Fibroblast of lung (primary cell): ENCODE results near the gene STRADB. TPM values are rescaled to one million over a fixed set of nuclear protein-coding genes. Genes with fewer than 3 reads are reported as not detected.
A peak's percentile ranks its signal among the peaks of the same experiment; 100 is the strongest.

Source experiments
- DNase-seq, 2 donors: peaks; one replicate each; pipeline versions ENCODE4 v3.0.0 to v3.0.0-alpha.2; 2010; ENCODE audit warnings: low read depth in 2 of 2
- H2AFZ ChIP-seq: 2 replicates; pipeline ENCODE4 v1.5.1; 2012; ENCODE audit warnings: low read length, control low read depth, inconsistent platforms
- H3K27ac ChIP-seq: 2 replicates; pipeline ENCODE4 v1.5.1; 2011; ENCODE audit warnings: low read length, control low read depth; ENCODE audit not compliant: insufficient read depth
- H3K27me3 ChIP-seq: 2 replicates; pipeline ENCODE4 v1.5.1; 2011; ENCODE audit warnings: mild to moderate bottlenecking, low read length; ENCODE audit not compliant: control insufficient read depth, insufficient read depth
- H3K36me3 ChIP-seq: 2 replicates; pipeline ENCODE4 v1.5.1; 2011; ENCODE audit warnings: low read length; ENCODE audit not compliant: control insufficient read depth, insufficient read depth
- H3K4me1 ChIP-seq: 2 replicates; pipeline ENCODE4 v1.5.1; 2011; ENCODE audit warnings: low read length; ENCODE audit not compliant: control insufficient read depth, insufficient read depth; ENCODE audit errors: extremely low read depth
- H3K4me2 ChIP-seq: 2 replicates; pipeline ENCODE4 v1.5.1; 2011; ENCODE audit warnings: low read length, control low read depth; ENCODE audit not compliant: insufficient read depth; ENCODE audit errors: extremely low read depth
- H3K4me3 ChIP-seq, 4 experiments: fragments of 200-600 bp in 1 of 4; sonication (generic) in 1 of 4; replicated peaks in 1 of 4; 2 replicates each; pipeline ENCODE4 v1.5.1; 2011 to 2016; ENCODE audit warnings: low read length in 4 of 4, low read depth in 3 of 4, mild to moderate bottlenecking in 3 of 4, control low read depth in 2 of 4, inconsistent platforms in 1 of 4, mixed read lengths in 1 of 4; ENCODE audit not compliant: insufficient read depth in 1 of 4; ENCODE audit errors: control extremely low read depth in 1 of 4
- H3K79me2 ChIP-seq: 2 replicates; pipeline ENCODE4 v1.5.1; 2012; ENCODE audit warnings: mild to moderate bottlenecking, low read length, inconsistent platforms; ENCODE audit not compliant: control insufficient read depth, insufficient read depth
- H3K9ac ChIP-seq: 2 replicates; pipeline ENCODE4 v1.5.1; 2011; ENCODE audit warnings: mild to moderate bottlenecking, low read length, control low read depth; ENCODE audit not compliant: insufficient read depth
- H3K9me3 ChIP-seq: 2 replicates; pipeline ENCODE4 v1.5.1; 2012; ENCODE audit warnings: low read depth, low read length; ENCODE audit not compliant: control insufficient read depth, insufficient read depth
- H4K20me1 ChIP-seq: 2 replicates; pipeline ENCODE4 v1.5.1; 2011; ENCODE audit warnings: low read length; ENCODE audit not compliant: control insufficient read depth, insufficient read depth; ENCODE audit errors: extremely low read depth
- EZH2 ChIP-seq: IDR thresholded peaks from 2 replicates; pipeline ENCODE4 v1.5.1; 2012; ENCODE audit warnings: low read length, control low read depth, mild to moderate bottlenecking; ENCODE audit errors: missing control alignments
- polyA plus RNA-seq, 2 donors: library from polyadenylated mRNA; depleted of rRNA in 1 of 2; stranded (reverse) in 1 of 2; unstranded in 1 of 2; fragments of >200 nt; gene quantifications; 2 replicates each; pipeline ENCODE4 v1.2.1, GENCODE V29; 2011 to 2012; ENCODE audit warnings: missing spikeins in 1 of 2
- total RNA-seq: library from RNA; depleted of rRNA; stranded (reverse); fragments of >200 nt; gene quantifications from 2 replicates; pipeline ENCODE4 v1.2.1, GENCODE V29; 2014
- TF ChIP-seq, protein P1 (sequence below), 2 donors: IDR thresholded peaks in 1 of 2; conservative IDR thresholded peaks in 1 of 2; 1 replicate in 1 of 2; 2 replicates in 1 of 2; pipeline ENCODE4 v1.5.1; 2011 to 2012; ENCODE audit warnings: low read length in 2 of 2, control low read depth in 1 of 2, inconsistent platforms in 1 of 2, low read depth in 1 of 2, mild to moderate bottlenecking in 1 of 2

STRADB gene
- total and polyA plus RNA-seq, 2 donors (not counting 1 experiment from before 2014, with no cell fraction given): 27.4 to 84.7 TPM

- H3K4me3 ChIP-seq: no peak overlapping the region
- peak overlapping the region; percentile 24 for H3K27ac ChIP-seq
- no peak overlapping the region for H3K9ac ChIP-seq
- peaks cover 13% of the 10 kb centered on the region for H3K4me1 ChIP-seq
- TF ChIP-seq EZH2: no peak
- TF ChIP-seq, protein P1, sequence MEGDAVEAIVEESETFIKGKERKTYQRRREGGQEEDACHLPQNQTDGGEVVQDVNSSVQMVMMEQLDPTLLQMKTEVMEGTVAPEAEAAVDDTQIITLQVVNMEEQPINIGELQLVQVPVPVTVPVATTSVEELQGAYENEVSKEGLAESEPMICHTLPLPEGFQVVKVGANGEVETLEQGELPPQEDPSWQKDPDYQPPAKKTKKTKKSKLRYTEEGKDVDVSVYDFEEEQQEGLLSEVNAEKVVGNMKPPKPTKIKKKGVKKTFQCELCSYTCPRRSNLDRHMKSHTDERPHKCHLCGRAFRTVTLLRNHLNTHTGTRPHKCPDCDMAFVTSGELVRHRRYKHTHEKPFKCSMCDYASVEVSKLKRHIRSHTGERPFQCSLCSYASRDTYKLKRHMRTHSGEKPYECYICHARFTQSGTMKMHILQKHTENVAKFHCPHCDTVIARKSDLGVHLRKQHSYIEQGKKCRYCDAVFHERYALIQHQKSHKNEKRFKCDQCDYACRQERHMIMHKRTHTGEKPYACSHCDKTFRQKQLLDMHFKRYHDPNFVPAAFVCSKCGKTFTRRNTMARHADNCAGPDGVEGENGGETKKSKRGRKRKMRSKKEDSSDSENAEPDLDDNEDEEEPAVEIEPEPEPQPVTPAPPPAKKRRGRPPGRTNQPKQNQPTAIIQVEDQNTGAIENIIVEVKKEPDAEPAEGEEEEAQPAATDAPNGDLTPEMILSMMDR (conservative IDR thresholded peaks at IDR 0.05 in 1 of 2, IDR thresholded peaks at IDR 0.05 in 1 of 2; ENCODE audit: low read depth in 1 of 2, low read length in 2 of 2): no peak
- H3K36me3 ChIP-seq: no peaks in the 10 kb centered on the region
- no peak overlapping the region for H2AFZ ChIP-seq
- peak overlapping the region; percentile 18 for H3K4me2 ChIP-seq
- peak; percentile 47 to 58 for DNase-seq
- no peaks in the 10 kb centered on the region for H3K79me2 ChIP-seq
- H4K20me1 ChIP-seq: no peaks in the 10 kb centered on the region
- H3K9me3 ChIP-seq: no peaks in the 10 kb centered on the region
- H3K27me3 ChIP-seq: no peaks in the 10 kb centered on the region
Observed at GRCh38 chr2:201470821-201471731, 19.5 kb downstream of the STRADB start.

GRCh38 chr2:201471732-201472393, 20.3 kb downstream of the STRADB start:
- Histone ChIP-seq H3K9ac (no peak overlapping the region), H3K4me2 (peak overlapping the region; percentile 26)
- peak; percentile 57 to 81 for DNase-seq

DNA sequence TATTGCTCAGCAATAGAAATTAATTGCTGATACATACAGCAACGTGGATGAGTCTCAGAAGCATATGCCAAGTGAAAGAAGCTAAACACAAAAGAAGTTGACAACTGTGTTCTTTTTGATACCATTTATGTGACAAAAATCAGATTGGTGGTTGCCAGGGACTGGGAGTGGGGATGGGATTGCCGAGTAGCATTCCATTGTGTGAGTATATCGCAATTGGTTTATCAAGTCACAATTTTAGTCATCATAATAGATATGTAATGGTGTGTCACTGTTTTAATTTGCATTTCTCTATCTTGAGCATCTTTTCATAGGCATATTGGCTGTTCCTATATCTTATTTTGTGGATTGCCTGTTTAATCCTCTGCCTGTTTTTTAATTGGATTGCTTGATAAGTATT, 20.9 kb downstream of the STRADB start:
- Histone ChIP-seq H3K27me3 (no peaks in the 10 kb centered on the region), H3K9ac (no peak overlapping the region), H2AFZ (no peak overlapping the region), H3K79me2 (no peaks in the 10 kb centered on the region), H3K4me2 (peak overlapping the region; percentile 26), H3K4me3 (no peak overlapping the region), H3K36me3 (no peaks in the 10 kb centered on the region), H4K20me1 (no peaks in the 10 kb centered on the region), H3K9me3 (no peaks in the 10 kb centered on the region), H3K27ac (no peak overlapping the region), H3K4me1 (peaks cover 6% of the 10 kb centered on the region)
- TF ChIP-seq EZH2: no peak
- TF ChIP-seq, protein P1 (conservative IDR thresholded peaks at IDR 0.05 in 1 of 2, IDR thresholded peaks at IDR 0.05 in 1 of 2; ENCODE audit: low read depth in 1 of 2, low read length in 2 of 2): no peak
- peak in 1 of 2 donors; percentile 24 for DNase-seq

More at GRCh38 chr2:201471732-201472393, 20.3 kb downstream of the STRADB start:
- no peak overlapping the region for H3K4me3 ChIP-seq
- H3K27ac ChIP-seq: peak overlapping the region; percentile 24
- TF ChIP-seq, protein P1 (conservative IDR thresholded peaks at IDR 0.05 in 1 of 2, IDR thresholded peaks at IDR 0.05 in 1 of 2; ENCODE audit: low read depth in 1 of 2, low read length in 2 of 2): no peak
- no peak for TF ChIP-seq EZH2
- no peaks in the 10 kb centered on the region for H3K36me3 ChIP-seq
- no peaks in the 10 kb centered on the region for H4K20me1 ChIP-seq
- H2AFZ ChIP-seq: no peak overlapping the region
- no peaks in the 10 kb centered on the region for H3K27me3 ChIP-seq
- no peaks in the 10 kb centered on the region for H3K79me2 ChIP-seq
- H3K4me1 ChIP-seq: peaks cover 11% of the 10 kb centered on the region
- H3K9me3 ChIP-seq: no peaks in the 10 kb centered on the region
